GM18507 (cell line): ENCODE results near the gene TRIO.
A peak's percentile ranks its signal among the peaks of the same experiment; 100 is the strongest.

ENCODE experiments used
- DNase-seq: peaks from one replicate; pipeline ENCODE4 v3.0.0; 2011; ENCODE audit warnings: low read depth; ENCODE audit not compliant: insufficient read length; ENCODE audit errors: extremely low spot score
- FAIRE-seq: peaks from 2 replicates; lab custom pipeline; 2011; peaks lifted over from hg19 to GRCh38; lab: Jason Lieb, UNC

Gene TRIO

GRCh38 chr5:14216372-14216771 is 73.2 kb downstream of the TRIO start:
- DNase-seq (no peak), FAIRE-seq (no peak)

- no peak for DNase-seq
- no peak for FAIRE-seq
Observed at GRCh38 chr5:14216902-14217301, 73.8 kb downstream of the TRIO start.

GRCh38 chr5:14217587-14217986 is 74.4 kb downstream of the TRIO start:
- DNase-seq, result no peak
- no peak for FAIRE-seq

GRCh38 chr5:14218011-14218410 is 74.9 kb downstream of the TRIO start:
- FAIRE-seq, result no peak

GRCh38 chr5:14218480-14218879 is 75.3 kb downstream of the TRIO start:
- FAIRE-seq (no peak), DNase-seq (no peak)

More at GRCh38 chr5:14218011-14218410, 74.9 kb downstream of the TRIO start:
- no peak for DNase-seq

GRCh38 chr5:14218897-14219573 is 75.9 kb downstream of the TRIO start:
- FAIRE-seq, result no peak

GRCh38 chr5:14219800-14220512 is 76.8 kb downstream of the TRIO start:
- DNase-seq, result no peak

More at GRCh38 chr5:14218897-14219573, 75.9 kb downstream of the TRIO start:
- DNase-seq, result no peak

GRCh38 chr5:14220642-14221041 is 77.5 kb downstream of the TRIO start:
- FAIRE-seq, result no peak

More at GRCh38 chr5:14219800-14220512, 76.8 kb downstream of the TRIO start:
- FAIRE-seq, result peak; percentile 26

GRCh38 chr5:14221732-14222131 is 78.6 kb downstream of the TRIO start:
- DNase-seq (no peak), FAIRE-seq (no peak)

More at GRCh38 chr5:14220642-14221041, 77.5 kb downstream of the TRIO start:
- no peak for DNase-seq

GRCh38 chr5:14222206-14222605 is 79.1 kb downstream of the TRIO start:
- DNase-seq (no peak), FAIRE-seq (no peak)

- FAIRE-seq, result peak; percentile 5
- DNase-seq, result no peak
Observed at GRCh38 chr5:14223372-14223771, 80.2 kb downstream of the TRIO start.

- DNase-seq, result no peak
Observed at GRCh38 chr5:14225173-14225834, 82.2 kb downstream of the TRIO start.

GRCh38 chr5:14226149-14226548 is 83.0 kb downstream of the TRIO start:
- DNase-seq (no peak), FAIRE-seq (no peak)

More at GRCh38 chr5:14225173-14225834, 82.2 kb downstream of the TRIO start:
- no peak for FAIRE-seq

GRCh38 chr5:14226554-14226953 is 83.4 kb downstream of the TRIO start:
- FAIRE-seq (no peak), DNase-seq (no peak)

- DNase-seq, result no peak
- no peak for FAIRE-seq
Observed at GRCh38 chr5:14226992-14227391, 83.8 kb downstream of the TRIO start.

GRCh38 chr5:14227513-14227912 is 84.4 kb downstream of the TRIO start:
- no peak for FAIRE-seq
- no peak for DNase-seq

- FAIRE-seq (no peak), DNase-seq (no peak)
Observed at GRCh38 chr5:14228219-14228618, 85.1 kb downstream of the TRIO start.

GRCh38 chr5:14229181-14229580 is 86.0 kb downstream of the TRIO start:
- DNase-seq (no peak), FAIRE-seq (no peak)

GRCh38 chr5:14229734-14230133 is 86.6 kb downstream of the TRIO start:
- FAIRE-seq, result no peak
- DNase-seq, result no peak

GRCh38 chr5:14231156-14231555 is 88.0 kb downstream of the TRIO start:
- FAIRE-seq, result no peak
- DNase-seq, result no peak
